ENCODE data around the gene VN1R4.
"Not testable (repeated sequence)": the region's sequence is repeated elsewhere in the genome, so short reads cannot be mapped to it uniquely, and the experiment has no call there.

VN1R4 gene

GRCh38 chr19:53267623-53268022 lies at the start of gene VN1R4:
TSS of gene VN1R4 (minus strand) at chr19:53267723. CDS start at chr19:53267665, 58 bp downstream.
- not testable (repeated sequence) for H3K4me3 ChIP-seq (ENCODE audit: low read depth, low read length); DNase-seq (ENCODE audit: low read depth)

- no peak overlapping the region for H3K4me3 ChIP-seq (ENCODE audit: low read depth, low read length)
- TF ChIP-seq MAX (IDR thresholded peaks at IDR 0.05; ENCODE audit: low read depth, low read length), result no peak
- no peak for TF ChIP-seq CTCF (IDR thresholded peaks at IDR 0.05; ENCODE audit: low read depth, low read length)
- no peak for TF ChIP-seq MYC (IDR thresholded peaks at IDR 0.05; ENCODE audit: low read depth, low read length)
- TF ChIP-seq POLR2A (IDR thresholded peaks at IDR 0.05; ENCODE audit: extremely low read depth, insufficient read length), result no peak
- no peak for DNase-seq (ENCODE audit: low read depth)
Measured at GRCh38 chr19:53311897-53312296, 44.4 kb upstream of the VN1R4 start.

- TF ChIP-seq POLR2A (IDR thresholded peaks at IDR 0.05; ENCODE audit: extremely low read depth, insufficient read length), result no peak
- TF ChIP-seq MYC (IDR thresholded peaks at IDR 0.05; ENCODE audit: low read depth, low read length), result no peak
- TF ChIP-seq CTCF (IDR thresholded peaks at IDR 0.05; ENCODE audit: low read depth, low read length), result no peak
- no peak for TF ChIP-seq MAX (IDR thresholded peaks at IDR 0.05; ENCODE audit: low read depth, low read length)
- peak; percentile 19 for DNase-seq (ENCODE audit: low read depth)
- no peak overlapping the region for H3K4me3 ChIP-seq (ENCODE audit: low read depth, low read length)
Measured at GRCh38 chr19:53311044-53311443, 43.5 kb upstream of the VN1R4 start.

- TF ChIP-seq MAX (IDR thresholded peaks at IDR 0.05; ENCODE audit: low read depth, low read length) (no peak), POLR2A (IDR thresholded peaks at IDR 0.05; ENCODE audit: extremely low read depth, insufficient read length) (no peak), CTCF (IDR thresholded peaks at IDR 0.05; ENCODE audit: low read depth, low read length) (no peak), MYC (IDR thresholded peaks at IDR 0.05; ENCODE audit: low read depth, low read length) (no peak)
- no peak overlapping the region for H3K4me3 ChIP-seq (ENCODE audit: low read depth, low read length)
Measured at GRCh38 chr19:53308339-53308811, 40.9 kb upstream of the VN1R4 start.

GRCh38 chr19:53301341-53301740 lies 33.8 kb upstream of the VN1R4 start:
- not testable (repeated sequence) for DNase-seq (ENCODE audit: low read depth)

More at GRCh38 chr19:53308339-53308811, 40.9 kb upstream of the VN1R4 start:
- DNase-seq (ENCODE audit: low read depth), result no peak

GRCh38 chr19:53294786-53295441 lies 27.4 kb upstream of the VN1R4 start:
- DNase-seq (ENCODE audit: low read depth), result no peak
- no peak overlapping the region for H3K4me3 ChIP-seq (ENCODE audit: low read depth, low read length)
- no peak for TF ChIP-seq MAX (IDR thresholded peaks at IDR 0.05; ENCODE audit: low read depth, low read length)
- no peak for TF ChIP-seq CTCF (IDR thresholded peaks at IDR 0.05; ENCODE audit: low read depth, low read length)
- no peak for TF ChIP-seq POLR2A (IDR thresholded peaks at IDR 0.05; ENCODE audit: extremely low read depth, insufficient read length)
- no peak for TF ChIP-seq MYC (IDR thresholded peaks at IDR 0.05; ENCODE audit: low read depth, low read length)

More at GRCh38 chr19:53301341-53301740, 33.8 kb upstream of the VN1R4 start:
- H3K4me3 ChIP-seq (ENCODE audit: low read depth, low read length), result not testable (repeated sequence)
